Measurements from ENCODE around the gene KCNN1.

- no peak for TF ChIP-seq CTCF (conservative IDR thresholded peaks at IDR 0.05 in 1 of 2, IDR thresholded peaks at IDR 0.05 in 1 of 2; ENCODE audit: low read depth in 1 of 2, low read length in 2 of 2)
- no peak for TF ChIP-seq EZH2 (IDR thresholded peaks at IDR 0.05; ENCODE audit: low read length, missing control alignments)
These were observed 79.3 kb downstream of the KCNN1 start for GRCh38 chr19:18046059-18046718.
